ENCODE measurements around the gene SIRT2.

DNA sequence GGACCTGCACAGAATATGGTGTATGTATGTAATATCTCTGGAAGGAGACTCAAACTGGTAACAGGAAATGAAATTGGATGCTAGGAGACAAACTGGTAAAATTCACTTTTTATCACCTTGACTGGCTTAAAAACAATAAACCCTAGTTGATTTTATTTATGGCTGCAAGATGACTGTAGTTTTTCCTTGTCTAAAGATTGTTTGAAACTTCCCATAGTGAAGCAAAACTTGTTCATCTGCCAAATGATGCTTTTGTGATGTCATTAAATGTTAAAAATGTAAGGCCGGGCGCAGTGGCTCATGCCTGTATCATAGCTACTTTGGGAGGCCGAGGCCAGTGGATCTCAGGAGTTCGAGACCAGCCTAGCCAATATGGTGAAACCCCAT lies 65.3 kb downstream of the SIRT2 start:
- TF ChIP-seq CTCF (IDR thresholded peaks at IDR 0.05) (no peak), POLR2A (IDR thresholded peaks at IDR 0.05) (no peak)
